ENCODE results near the gene SERPINA4. TPM values are rescaled to one million over a fixed set of nuclear protein-coding genes. Genes with fewer than 3 reads are reported as not detected.

The SERPINA4 gene
- total RNA-seq, 1 donor from 2014 or later, result not detected

- Histone ChIP-seq H3K9me3 (ENCODE audit: low read depth) (no peaks in the 10 kb centered on the region), H3K27me3 (no peaks in the 10 kb centered on the region), H3K27ac (no peak overlapping the region), H3K36me3 (no peaks in the 10 kb centered on the region), H3K4me2 (no peak overlapping the region), H4K20me1 (ENCODE audit: low read depth) (no peaks in the 10 kb centered on the region), H3K79me2 (ENCODE audit: low read depth) (no peaks in the 10 kb centered on the region), H3F3A (ENCODE audit: low read depth) (no peaks in the 10 kb centered on the region), H3K9ac (no peak overlapping the region), H2AFZ (replicated peaks) (no peak overlapping the region), H3K4me1 (no peaks in the 10 kb centered on the region), H3K4me3 (no peak overlapping the region)
- no peaks in the 10 kb centered on the region for H3K36me3 Mint-ChIP-seq
- H3K4me3 Mint-ChIP-seq, result no peak overlapping the region
- no peak overlapping the region for H3K27ac Mint-ChIP-seq
- DNase-seq (ENCODE audit: low spot score), result no peak
- TF ChIP-seq EZH2phosphoT487 (IDR thresholded peaks at IDR 0.05) (no peak), CTCF (IDR thresholded peaks at IDR 0.05) (no peak), EZH2 (IDR thresholded peaks at IDR 0.05) (no peak)
- peaks cover 4% of the 10 kb centered on the region for H3K27me3 Mint-ChIP-seq (ENCODE audit: insufficient read depth, low read depth)
- peaks cover 2% of the 10 kb centered on the region for H3K4me1 Mint-ChIP-seq
- no peaks in the 10 kb centered on the region for H3K9me3 Mint-ChIP-seq
These were observed 780 bp downstream of the SERPINA4 start for GRCh38 chr14:94562022-94562421.

GRCh38 chr14:94562941-94563883, 2.0 kb downstream of the SERPINA4 start:
- H3K36me3 Mint-ChIP-seq, result no peaks in the 10 kb centered on the region
- no peaks in the 10 kb centered on the region for H3K9me3 ChIP-seq (ENCODE audit: low read depth)
- no peak overlapping the region for H3K27ac Mint-ChIP-seq
- H3K4me3 ChIP-seq, result no peak overlapping the region
- peaks cover 4% of the 10 kb centered on the region for H3K27me3 Mint-ChIP-seq (ENCODE audit: insufficient read depth, low read depth)
- no peak overlapping the region for H3K4me2 ChIP-seq
- H3K36me3 ChIP-seq, result no peaks in the 10 kb centered on the region
- peaks cover 2% of the 10 kb centered on the region for H3K4me1 Mint-ChIP-seq
- H3K9ac ChIP-seq, result no peak overlapping the region
- no peak for TF ChIP-seq EZH2 (IDR thresholded peaks at IDR 0.05)
- TF ChIP-seq CTCF (IDR thresholded peaks at IDR 0.05), result no peak
- no peak overlapping the region for H2AFZ ChIP-seq (replicated peaks)
- H3K27me3 ChIP-seq, result no peaks in the 10 kb centered on the region
- H3K4me1 ChIP-seq, result no peaks in the 10 kb centered on the region
- DNase-seq (ENCODE audit: low spot score), result no peak
- H4K20me1 ChIP-seq (ENCODE audit: low read depth), result no peaks in the 10 kb centered on the region
- H3K4me3 Mint-ChIP-seq, result no peak overlapping the region
- no peaks in the 10 kb centered on the region for H3F3A ChIP-seq (ENCODE audit: low read depth)
- H3K27ac ChIP-seq, result no peak overlapping the region
- H3K79me2 ChIP-seq (ENCODE audit: low read depth), result no peaks in the 10 kb centered on the region
- no peaks in the 10 kb centered on the region for H3K9me3 Mint-ChIP-seq

- Histone ChIP-seq H3K36me3 (no peaks in the 10 kb centered on the region), H3K27me3 (no peaks in the 10 kb centered on the region), H3K79me2 (ENCODE audit: low read depth) (no peaks in the 10 kb centered on the region), H2AFZ (replicated peaks) (no peak overlapping the region), H3F3A (ENCODE audit: low read depth) (no peaks in the 10 kb centered on the region), H4K20me1 (ENCODE audit: low read depth) (no peaks in the 10 kb centered on the region), H3K9ac (no peak overlapping the region), H3K4me2 (no peak overlapping the region), H3K4me1 (no peaks in the 10 kb centered on the region), H3K27ac (no peak overlapping the region), H3K9me3 (ENCODE audit: low read depth) (no peaks in the 10 kb centered on the region), H3K4me3 (no peak overlapping the region)
- Mint-ChIP-seq H3K36me3 (no peaks in the 10 kb centered on the region), H3K4me1 (peaks cover 2% of the 10 kb centered on the region), H3K27ac (no peak overlapping the region), H3K27me3 (ENCODE audit: insufficient read depth, low read depth) (peaks cover 4% of the 10 kb centered on the region), H3K9me3 (no peaks in the 10 kb centered on the region), H3K4me3 (no peak overlapping the region)
- no peak for DNase-seq (ENCODE audit: low spot score)
- TF ChIP-seq EZH2phosphoT487 (IDR thresholded peaks at IDR 0.05), result no peak
- TF ChIP-seq EZH2 (IDR thresholded peaks at IDR 0.05), result no peak
- no peak for TF ChIP-seq CTCF (IDR thresholded peaks at IDR 0.05)
These were observed 3.1 kb downstream of the SERPINA4 start for GRCh38 chr14:94564381-94564780.

Measured in neural progenitor cell (in vitro differentiated cells).